PC-3 (cell line): Measurements from ENCODE around the gene TMEFF2. TPM values are rescaled to one million over a fixed set of nuclear protein-coding genes. Genes with fewer than 3 reads are reported as not detected.

ENCODE experiments used
- ATAC-seq: fragments of 200-7000 bp; cut with Tn5 transposase; 2 replicates; pipeline ENCODE4 v1.9.1; 2020; ENCODE audit warnings: mild to moderate bottlenecking, moderate library complexity
- BruUV-seq: library from RNA; stranded (reverse); fragments of 400-500 nt; replicated peaks from 2 replicates; lab custom pipeline; 2021; lab: Mats Ljungman, UMichigan
- CTCF ChIA-PET: fragments of 300-600 bp; sonication (Branson Sonifier 250); formaldehyde crosslinking; loops from one replicate; lab custom pipeline; 2022; ENCODE audit warnings: antibody characterized with exemption; lab: Charles Lee
- POLR2A ChIA-PET: fragments of 300-600 bp; sonication (Branson Sonifier 250); formaldehyde crosslinking; loops from one replicate; lab custom pipeline; 2022; ENCODE audit warnings: antibody characterized with exemption; ENCODE audit not compliant: unreplicated experiment; lab: Charles Lee
- DNase-seq: peaks from one replicate; pipeline ENCODE4 v3.0.0-alpha.2; 2015
- H2AFZ ChIP-seq: fragments of 300-600 bp; sonication (generic); 2 replicates; pipeline ENCODE4 v1.6.0; 2016; ENCODE audit warnings: antibody characterized with exemption, low read length
- H3F3A ChIP-seq: fragments of 300-600 bp; sonication (generic); one replicate; pipeline ENCODE4 v1.6.0; 2017; ENCODE audit warnings: antibody characterized with exemption, low read length, control low read depth, mild to moderate bottlenecking; ENCODE audit not compliant: unreplicated experiment
- H3K27ac ChIP-seq: fragments of 300-600 bp; sonication (generic); 2 replicates; pipeline ENCODE4 v1.5.1; 2016; ENCODE audit warnings: mild to moderate bottlenecking, low read length
- H3K27me3 ChIP-seq: fragments of 300-600 bp; sonication (generic); 2 replicates; pipeline ENCODE4 v1.6.1; 2016; ENCODE audit warnings: low read length, mixed read lengths
- H3K36me3 ChIP-seq: fragments of 300-600 bp; sonication (generic); 2 replicates; pipeline ENCODE4 v1.6.1; 2016; ENCODE audit warnings: low read depth, mixed run types, low read length, mixed read lengths
- H3K4me1 ChIP-seq: fragments of 300-600 bp; sonication (generic); 2 replicates; pipeline ENCODE4 v1.5.1; 2016; ENCODE audit warnings: low read length; ENCODE audit not compliant: insufficient read depth
- H3K4me2 ChIP-seq: fragments of 300-600 bp; sonication (generic); 2 replicates; pipeline ENCODE4 v1.6.0; 2016; ENCODE audit warnings: low read length
- H3K4me3 ChIP-seq: fragments of 300-600 bp; sonication (generic); 2 replicates; pipeline ENCODE4 v1.5.1; 2016; ENCODE audit warnings: mild to moderate bottlenecking, low read length, mixed read lengths
- H3K79me2 ChIP-seq: fragments of 300-600 bp; sonication (generic); 2 replicates; pipeline ENCODE4 v1.6.1; 2017; ENCODE audit warnings: low read length, mixed read lengths
- H3K9ac ChIP-seq: fragments of 300-600 bp; sonication (generic); 2 replicates; pipeline ENCODE4 v1.6.0; 2016; ENCODE audit warnings: mild to moderate bottlenecking, low read length
- H3K9me2 ChIP-seq: fragments of 300-600 bp; sonication (generic); replicated peaks from 2 replicates; pipeline ENCODE4 v1.6.1; 2016; ENCODE audit warnings: mixed run types, low read length, mixed read lengths
- H3K9me3 ChIP-seq: fragments of 300-600 bp; sonication (generic); 2 replicates; pipeline ENCODE4 v1.6.1; 2016; ENCODE audit warnings: low read length, mixed read lengths
- H4K20me1 ChIP-seq: fragments of 300-600 bp; sonication (generic); 2 replicates; pipeline ENCODE4 v1.6.1; 2016; ENCODE audit warnings: low read length, mixed read lengths
- CTCF ChIP-seq: fragments of 300-600 bp; sonication (generic); conservative IDR thresholded peaks from 2 replicates; pipeline ENCODE4 v1.5.1; 2017; ENCODE audit warnings: antibody characterized with exemption, low read depth, mild to moderate bottlenecking, low read length
- EZH2 ChIP-seq: fragments of 300-600 bp; sonication (generic); IDR thresholded peaks from one replicate; pipeline ENCODE4 v1.6.1; 2017; ENCODE audit warnings: antibody characterized with exemption, mild to moderate bottlenecking, low read length; ENCODE audit not compliant: unreplicated experiment
- EZH2phosphoT487 ChIP-seq: fragments of 300-600 bp; sonication (generic); IDR thresholded peaks from 2 replicates; pipeline ENCODE4 v1.6.1; 2018; ENCODE audit warnings: mild to moderate bottlenecking, antibody characterized with exemption, low read length, borderline replicate concordance
- intact Hi-C: fragments of 100-400 bp; cut with micrococcal nuclease; formaldehyde crosslinking; loops from 2 replicates; pipeline ENCODE4 v1.9.0; 2023
- total RNA-seq: library from RNA; depleted of rRNA; stranded (reverse); fragments of >200 nt; gene quantifications from 2 replicates; pipeline ENCODE4 v1.2.3, GENCODE V29; 2014

Gene TMEFF2
- total RNA-seq, 1 experiment from 2014 or later: not detected

DNA sequence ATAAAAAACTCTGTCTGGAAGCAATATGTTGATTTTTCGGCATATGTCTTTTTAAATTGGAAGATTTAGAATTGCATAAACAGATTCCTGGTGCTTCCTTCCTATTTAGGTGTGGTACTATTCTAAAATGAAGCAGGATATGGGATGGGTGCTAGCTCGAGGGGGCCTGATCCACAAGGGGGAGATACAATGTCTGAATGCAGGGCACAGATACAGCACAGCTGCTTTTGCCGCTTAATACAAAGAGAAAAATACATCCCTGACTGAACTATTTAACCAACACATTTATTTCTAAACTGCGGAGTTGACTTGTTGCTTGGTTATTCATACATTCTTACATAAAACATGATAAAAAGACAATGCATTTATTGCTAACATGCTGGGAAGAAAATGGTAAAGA is 169.1 kb downstream of the TMEFF2 start:
- no TSS peak for BruUV-seq
- H4K20me1 ChIP-seq: no peaks in the 10 kb centered on the region
- TF ChIP-seq CTCF (no peak), EZH2phosphoT487 (no peak), EZH2 (no peak)
- H3K9ac ChIP-seq: no peak overlapping the region
- no peak overlapping the region for H3K27ac ChIP-seq
- ATAC-seq: no peak
- H3K9me2 ChIP-seq: no peaks in the 10 kb centered on the region
- intact Hi-C loops: no loop called here
- H3K4me2 ChIP-seq: no peak overlapping the region
- no peak overlapping the region for H3K4me3 ChIP-seq
- no peaks in the 10 kb centered on the region for H3K4me1 ChIP-seq
- H3K36me3 ChIP-seq: no peaks in the 10 kb centered on the region
- no peaks in the 10 kb centered on the region for H3K79me2 ChIP-seq
- ChIA-PET POLR2A (no interaction called here), CTCF (no interaction called here)
- no peaks in the 10 kb centered on the region for H3F3A ChIP-seq
- no peaks in the 10 kb centered on the region for H3K27me3 ChIP-seq
- no peak for DNase-seq
- no peaks in the 10 kb centered on the region for H3K9me3 ChIP-seq
- H2AFZ ChIP-seq: no peak overlapping the region

DNA sequence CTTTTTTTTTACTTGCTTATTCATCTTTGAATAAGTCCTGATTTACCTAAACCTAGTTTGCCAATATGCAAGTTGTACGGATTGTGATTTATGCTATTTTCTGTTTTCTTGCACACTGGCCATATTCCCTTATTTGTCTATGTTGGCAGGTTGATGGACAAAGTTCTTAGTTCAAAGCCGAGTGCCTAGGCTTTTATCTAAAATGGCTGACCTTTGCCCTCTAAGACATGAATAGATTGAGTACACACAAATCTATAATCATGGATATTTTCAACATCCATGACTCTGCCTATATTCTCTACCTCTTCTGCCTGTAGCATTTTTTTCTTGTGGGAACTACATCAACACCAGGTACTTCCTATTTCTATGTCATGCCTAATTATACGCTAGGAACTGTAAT is 171.7 kb downstream of the TMEFF2 start:
- ChIA-PET CTCF (no interaction called here), POLR2A (no interaction called here)
- H3K9me2 ChIP-seq: no peaks in the 10 kb centered on the region
- no peak overlapping the region for H3K4me3 ChIP-seq
- no peak for ATAC-seq
- H3F3A ChIP-seq: no peaks in the 10 kb centered on the region
- no peaks in the 10 kb centered on the region for H4K20me1 ChIP-seq
- H3K36me3 ChIP-seq: no peaks in the 10 kb centered on the region
- no peak overlapping the region for H3K4me2 ChIP-seq
- H2AFZ ChIP-seq: no peak overlapping the region
- no peaks in the 10 kb centered on the region for H3K4me1 ChIP-seq
- H3K27ac ChIP-seq: no peak overlapping the region
- no TSS peak for BruUV-seq
- no peaks in the 10 kb centered on the region for H3K79me2 ChIP-seq
- H3K9me3 ChIP-seq: no peaks in the 10 kb centered on the region
- intact Hi-C loops: no loop called here
- no peak for TF ChIP-seq EZH2
- no peak for DNase-seq
- H3K9ac ChIP-seq: no peak overlapping the region
- H3K27me3 ChIP-seq: no peaks in the 10 kb centered on the region

- no peaks in the 10 kb centered on the region for H3K79me2 ChIP-seq
- POLR2A ChIA-PET: no interaction called here
Observed at GRCh38 chr2:192017844-192018243, 176.9 kb downstream of the TMEFF2 start.

More at GRCh38 chr2:192017844-192018243, 176.9 kb downstream of the TMEFF2 start:
- Histone ChIP-seq H3K9ac (no peak overlapping the region), H3K27me3 (no peaks in the 10 kb centered on the region), H3F3A (no peaks in the 10 kb centered on the region), H3K4me1 (0 out of 2 replicates have a peak, but pooled peaks cover 3% of the 10 kb centered on the region), H3K9me2 (no peaks in the 10 kb centered on the region), H4K20me1 (no peaks in the 10 kb centered on the region), H2AFZ (no peak overlapping the region), H3K27ac (no peak overlapping the region), H3K4me3 (no peak overlapping the region), H3K9me3 (no peaks in the 10 kb centered on the region), H3K4me2 (no peak overlapping the region), H3K36me3 (no peaks in the 10 kb centered on the region)
- intact Hi-C loops: no loop called here
- BruUV-seq: no TSS peak
- CTCF ChIA-PET: no interaction called here
- ATAC-seq: no peak
- TF ChIP-seq EZH2phosphoT487 (no peak), CTCF (no peak)
- no peak for DNase-seq
